A673 (cell line): ENCODE data around the gene SNAP29.

ENCODE experiments used
- EZH2 ChIP-seq: fragments of 200-600 bp; sonication (generic); IDR thresholded peaks from 2 replicates; pipeline ENCODE4 v1.6.1; 2017; ENCODE audit warnings: borderline replicate concordance, low read depth, mild to moderate bottlenecking, mixed read lengths, antibody characterized with exemption, low read length; ENCODE audit not compliant: poor library complexity, severe bottlenecking
- TF ChIP-seq, protein P1 (sequence below): fragments of 300-800, 200-600 bp; sonication (generic); conservative IDR thresholded peaks from 2 replicates; pipeline ENCODE4 v1.5.1; 2017; ENCODE audit warnings: low read depth, mild to moderate bottlenecking, antibody characterized with exemption, low read length, moderate library complexity, mixed read lengths

DNA sequence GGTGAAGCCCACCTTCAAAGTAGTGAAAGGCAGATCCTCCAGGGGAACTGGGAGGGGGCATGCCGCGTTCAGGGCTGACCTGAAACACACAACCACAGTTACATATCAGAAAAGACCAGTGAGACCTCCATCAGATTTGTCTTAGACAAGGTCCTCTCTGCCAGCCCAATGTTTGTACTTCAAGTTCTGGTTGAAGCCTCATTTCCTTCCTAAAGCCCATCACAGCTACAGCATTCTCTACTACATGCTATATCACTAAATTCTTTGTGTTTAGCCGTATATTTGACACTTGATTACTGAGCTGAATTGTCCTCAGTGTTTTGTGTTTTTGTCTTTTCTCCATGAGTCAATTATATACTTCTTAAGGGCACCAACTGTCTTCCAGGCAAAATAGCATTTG, 40.3 kb upstream of the SNAP29 start:
- TF ChIP-seq, protein P1, sequence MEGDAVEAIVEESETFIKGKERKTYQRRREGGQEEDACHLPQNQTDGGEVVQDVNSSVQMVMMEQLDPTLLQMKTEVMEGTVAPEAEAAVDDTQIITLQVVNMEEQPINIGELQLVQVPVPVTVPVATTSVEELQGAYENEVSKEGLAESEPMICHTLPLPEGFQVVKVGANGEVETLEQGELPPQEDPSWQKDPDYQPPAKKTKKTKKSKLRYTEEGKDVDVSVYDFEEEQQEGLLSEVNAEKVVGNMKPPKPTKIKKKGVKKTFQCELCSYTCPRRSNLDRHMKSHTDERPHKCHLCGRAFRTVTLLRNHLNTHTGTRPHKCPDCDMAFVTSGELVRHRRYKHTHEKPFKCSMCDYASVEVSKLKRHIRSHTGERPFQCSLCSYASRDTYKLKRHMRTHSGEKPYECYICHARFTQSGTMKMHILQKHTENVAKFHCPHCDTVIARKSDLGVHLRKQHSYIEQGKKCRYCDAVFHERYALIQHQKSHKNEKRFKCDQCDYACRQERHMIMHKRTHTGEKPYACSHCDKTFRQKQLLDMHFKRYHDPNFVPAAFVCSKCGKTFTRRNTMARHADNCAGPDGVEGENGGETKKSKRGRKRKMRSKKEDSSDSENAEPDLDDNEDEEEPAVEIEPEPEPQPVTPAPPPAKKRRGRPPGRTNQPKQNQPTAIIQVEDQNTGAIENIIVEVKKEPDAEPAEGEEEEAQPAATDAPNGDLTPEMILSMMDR = no peak
- TF ChIP-seq EZH2 = no peak
